HepG2 (cell line): Measurements from ENCODE around the gene ECHS1.
A peak's percentile ranks its signal among the peaks of the same experiment; 100 is the strongest.

Source experiments
- ARHGAP35 ChIP-seq: sonication (generic); formaldehyde crosslinking; IDR thresholded peaks from 2 replicates; pipeline ENCODE4 v1.9.0; 2022; ENCODE audit warnings: mild to moderate bottlenecking, inconsistent platforms, moderate library complexity, missing genetic modification reagents, borderline replicate concordance
- BORCS8-MEF2B ChIP-seq: sonication (generic); formaldehyde crosslinking; IDR thresholded peaks from 2 replicates; pipeline ENCODE4 v1.8.0; 2022; ENCODE audit warnings: mild to moderate bottlenecking, missing genetic modification reagents
- EP300 ChIP-seq, 3 experiments: sonication (generic) in 1 of 3; formaldehyde crosslinking in 1 of 3; IDR thresholded peaks; 2 replicates each; pipeline versions ENCODE4 v1.5.1 to v1.6.1; 2011 to 2020; ENCODE audit warnings: low read depth in 2 of 3, low read length in 2 of 3, borderline replicate concordance in 1 of 3, improper control_type of control experiment in 1 of 3, mild to moderate bottlenecking in 1 of 3, missing genetic modification reagents in 1 of 3, moderate library complexity in 1 of 3
- FOXP1 ChIP-seq, 2 experiments: fragments of 450-650 bp in 1 of 2; IDR thresholded peaks; 2 replicates each; pipeline ENCODE4 v1.6.1; 2017 to 2018; ENCODE audit warnings: antibody characterized with exemption in 1 of 2
- JDP2 ChIP-seq: sonication (generic); formaldehyde crosslinking; IDR thresholded peaks from 2 replicates; pipeline ENCODE4 v1.8.1; 2022; ENCODE audit warnings: missing genetic modification reagents, borderline replicate concordance
- KAT7 ChIP-seq: IDR thresholded peaks from 2 replicates; pipeline ENCODE4 v1.6.1; 2018; ENCODE audit warnings: borderline replicate concordance, missing compliant biosample characterization
- MBNL3 ChIP-seq: fragments of 250-450 bp; sonication (Bioruptor Pico); conservative IDR thresholded peaks from 2 replicates; pipeline ENCODE4 v1.8.0; 2022; ENCODE audit warnings: mild to moderate bottlenecking, inconsistent platforms
- PAX8 ChIP-seq: sonication (generic); formaldehyde crosslinking; IDR thresholded peaks from 2 replicates; pipeline ENCODE4 v1.8.0; 2022; ENCODE audit warnings: mild to moderate bottlenecking, missing genetic modification reagents, borderline replicate concordance
- PHB2 ChIP-seq: fragments of 450-650 bp; IDR thresholded peaks from 2 replicates; pipeline ENCODE4 v1.6.1; 2018; ENCODE audit not compliant: partially characterized antibody
- POLR2A ChIP-seq, 2 experiments: IDR thresholded peaks; 2 replicates each; pipeline ENCODE4 v1.6.1; 2011; ENCODE audit warnings: low read depth in 2 of 2, low read length in 2 of 2, mild to moderate bottlenecking in 1 of 2, moderate library complexity in 1 of 2; ENCODE audit not compliant: insufficient read depth in 1 of 2
- TF ChIP-seq, protein P1 (sequence below): sonication (generic); formaldehyde crosslinking; IDR thresholded peaks from 2 replicates; pipeline ENCODE4 v1.4.0; 2020; ENCODE audit warnings: missing genetic modification reagents
- TF ChIP-seq, protein P2 (sequence below): sonication (generic); formaldehyde crosslinking; IDR thresholded peaks from 2 replicates; pipeline ENCODE4 v1.5.0; 2020; ENCODE audit warnings: mild to moderate bottlenecking, missing genetic modification reagents, moderate library complexity

DNA sequence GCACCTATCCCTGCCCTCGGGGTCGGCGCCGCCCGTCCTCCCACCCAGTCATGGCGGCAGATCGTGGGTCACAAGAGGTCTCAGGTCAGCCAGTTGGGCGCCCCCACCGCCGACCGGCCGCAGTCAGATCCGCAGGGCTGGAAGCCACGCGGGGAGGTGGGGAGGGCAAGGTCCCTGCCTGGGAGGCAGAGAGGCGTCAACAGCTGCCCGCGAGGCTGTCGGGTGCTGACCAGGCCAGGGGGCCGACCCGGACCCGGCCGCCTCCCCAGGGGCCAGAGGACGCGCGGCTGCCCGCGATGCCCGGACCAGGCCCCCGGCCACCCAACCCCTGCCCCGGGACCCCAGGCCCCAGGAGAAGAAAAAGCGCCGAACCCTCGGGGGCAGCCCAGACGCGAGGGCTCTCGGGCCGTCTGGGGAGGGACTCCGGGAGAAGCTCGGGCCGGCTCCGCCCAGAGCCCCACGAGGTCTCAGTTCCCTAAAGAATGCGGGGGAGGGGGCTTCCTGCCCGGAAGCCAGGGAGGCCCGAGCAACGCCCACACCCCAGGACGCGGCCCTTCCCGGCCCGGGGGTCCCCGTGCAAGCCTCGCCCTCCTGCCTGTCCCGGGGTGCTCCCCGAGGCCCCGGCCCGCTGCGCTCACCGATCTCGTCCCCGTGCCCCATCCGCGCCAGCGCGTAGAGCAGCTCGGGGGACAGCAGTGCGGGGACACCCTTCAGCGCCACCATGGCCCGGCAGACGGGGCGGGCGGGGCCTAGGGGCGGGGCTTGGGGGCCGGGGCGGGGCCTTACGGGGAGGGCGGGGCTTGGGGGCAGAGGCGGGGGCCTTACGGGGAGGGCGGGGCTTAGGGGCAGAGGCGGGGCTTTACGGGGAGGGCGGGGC lies 15.6 kb downstream of the ECHS1 start, which contains the start of gene FUOM:
- TF ChIP-seq POLR2A (IDR thresholded peaks at IDR 0.05; ENCODE audit: insufficient read depth in 1 of 2, low read depth in 2 of 2, low read length in 2 of 2) (peak in 1 of 2 experiments; percentile 68; a peak in 2 of 4 replicates), MBNL3 (CRISPR knock-in tag) (no peak), FOXP1 (IDR thresholded peaks at IDR 0.05) (no peak), FOXP1 (CRISPR knock-in tag; IDR thresholded peaks at IDR 0.05) (no peak), ARHGAP35 (CRISPR knock-in tag) (no peak), PAX8 (no peak), BORCS8-MEF2B (CRISPR knock-in tag) (no peak), JDP2 (CRISPR knock-in tag) (no peak), PHB2 (no peak), EP300 (IDR thresholded peaks at IDR 0.05; ENCODE audit: low read depth in 2 of 2, low read length in 2 of 2) (no peak), EP300 (CRISPR knock-in tag; IDR thresholded peaks at IDR 0.05; ENCODE audit: borderline replicate concordance) (no peak), KAT7 (CRISPR knock-in tag) (no peak; the same call in 1 of the 2 replicates)
- TF ChIP-seq, protein P1, sequence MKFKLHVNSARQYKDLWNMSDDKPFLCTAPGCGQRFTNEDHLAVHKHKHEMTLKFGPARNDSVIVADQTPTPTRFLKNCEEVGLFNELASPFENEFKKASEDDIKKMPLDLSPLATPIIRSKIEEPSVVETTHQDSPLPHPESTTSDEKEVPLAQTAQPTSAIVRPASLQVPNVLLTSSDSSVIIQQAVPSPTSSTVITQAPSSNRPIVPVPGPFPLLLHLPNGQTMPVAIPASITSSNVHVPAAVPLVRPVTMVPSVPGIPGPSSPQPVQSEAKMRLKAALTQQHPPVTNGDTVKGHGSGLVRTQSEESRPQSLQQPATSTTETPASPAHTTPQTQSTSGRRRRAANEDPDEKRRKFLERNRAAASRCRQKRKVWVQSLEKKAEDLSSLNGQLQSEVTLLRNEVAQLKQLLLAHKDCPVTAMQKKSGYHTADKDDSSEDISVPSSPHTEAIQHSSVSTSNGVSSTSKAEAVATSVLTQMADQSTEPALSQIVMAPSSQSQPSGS (CRISPR knock-in tag) = no peak
- TF ChIP-seq, protein P2, sequence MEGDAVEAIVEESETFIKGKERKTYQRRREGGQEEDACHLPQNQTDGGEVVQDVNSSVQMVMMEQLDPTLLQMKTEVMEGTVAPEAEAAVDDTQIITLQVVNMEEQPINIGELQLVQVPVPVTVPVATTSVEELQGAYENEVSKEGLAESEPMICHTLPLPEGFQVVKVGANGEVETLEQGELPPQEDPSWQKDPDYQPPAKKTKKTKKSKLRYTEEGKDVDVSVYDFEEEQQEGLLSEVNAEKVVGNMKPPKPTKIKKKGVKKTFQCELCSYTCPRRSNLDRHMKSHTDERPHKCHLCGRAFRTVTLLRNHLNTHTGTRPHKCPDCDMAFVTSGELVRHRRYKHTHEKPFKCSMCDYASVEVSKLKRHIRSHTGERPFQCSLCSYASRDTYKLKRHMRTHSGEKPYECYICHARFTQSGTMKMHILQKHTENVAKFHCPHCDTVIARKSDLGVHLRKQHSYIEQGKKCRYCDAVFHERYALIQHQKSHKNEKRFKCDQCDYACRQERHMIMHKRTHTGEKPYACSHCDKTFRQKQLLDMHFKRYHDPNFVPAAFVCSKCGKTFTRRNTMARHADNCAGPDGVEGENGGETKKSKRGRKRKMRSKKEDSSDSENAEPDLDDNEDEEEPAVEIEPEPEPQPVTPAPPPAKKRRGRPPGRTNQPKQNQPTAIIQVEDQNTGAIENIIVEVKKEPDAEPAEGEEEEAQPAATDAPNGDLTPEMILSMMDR (CRISPR knock-in tag) = peak; percentile 49
